ENCODE data around the gene ESPN.
"Not testable (repeated sequence)": the region's sequence is repeated elsewhere in the genome, so short reads cannot be mapped to it uniquely, and the experiment has no call there.

GRCh38 chr1:6436277-6436676 is 11.7 kb downstream of the ESPN start:
- TF ChIP-seq TCF7L2 (IDR thresholded peaks at IDR 0.05; ENCODE audit: low read depth, low read length); CTCF (IDR thresholded peaks at IDR 0.05); POLR2AphosphoS5 (IDR thresholded peaks at IDR 0.05; ENCODE audit: low read depth, low read length); REST (IDR thresholded peaks at IDR 0.05; ENCODE audit: insufficient read depth in 1 of 2, low read depth in 2 of 2, low read length in 1 of 2): not testable (repeated sequence)

Measured in Panc1 (cell line).